T-helper 2 cell (primary cell): ENCODE measurements around the gene ARMS2.
A peak's percentile ranks its signal among the peaks of the same experiment; 100 is the strongest.

ENCODE experiments used
- DNase-seq, 5 experiments: peaks; one replicate each; pipeline versions ENCODE4 v3.0.0 to v3.0.0-alpha.2; 2012 to 2022
- total RNA-seq, 2 donors: gene quantifications; one replicate each; lab custom pipeline; 2026; lab: John Stamatoyannopoulos, UW

Gene ARMS2
- total RNA-seq = 0 reads per million in 2 donors

GRCh38 chr10:122454603-122455080 is at the start of gene ARMS2:
TSS of gene ARMS2 (plus strand) at chr10:122454653. CDS start at chr10:122454728, 75 bp downstream.
- no peak for DNase-seq

- DNase-seq = peak in 1 of 5 experiments; percentile 32
Measured at GRCh38 chr10:122407375-122408125, 46.9 kb upstream of the ARMS2 start.

GRCh38 chr10:122413327-122413726 is 41.1 kb upstream of the ARMS2 start:
- DNase-seq = no peak

GRCh38 chr10:122417667-122418066 is 36.8 kb upstream of the ARMS2 start:
- no peak for DNase-seq

GRCh38 chr10:122419016-122419415 is 35.4 kb upstream of the ARMS2 start:
- no peak for DNase-seq

- DNase-seq = no peak
Measured at GRCh38 chr10:122419876-122420623, 34.4 kb upstream of the ARMS2 start.

GRCh38 chr10:122420624-122421007 is 33.8 kb upstream of the ARMS2 start:
- DNase-seq = no peak

- DNase-seq = no peak
Measured at GRCh38 chr10:122421054-122421625, 33.3 kb upstream of the ARMS2 start.

- DNase-seq = no peak
Measured at GRCh38 chr10:122421742-122422141, 32.7 kb upstream of the ARMS2 start.

GRCh38 chr10:122422266-122422989 is 32.0 kb upstream of the ARMS2 start:
- DNase-seq = peak in 2 of 5 experiments; percentile 33 to 42

- DNase-seq = no peak
Measured at GRCh38 chr10:122424059-122424458, 30.4 kb upstream of the ARMS2 start.

GRCh38 chr10:122426829-122427228 is 27.6 kb upstream of the ARMS2 start:
- DNase-seq = no peak

GRCh38 chr10:122427280-122427679 is 27.2 kb upstream of the ARMS2 start:
- DNase-seq = no peak

GRCh38 chr10:122435212-122435827 is 19.1 kb upstream of the ARMS2 start:
- peak in 2 of 5 experiments; percentile 31 to 37 for DNase-seq

GRCh38 chr10:122441961-122442360 is 12.5 kb upstream of the ARMS2 start:
- no peak for DNase-seq

GRCh38 chr10:122445469-122445868 is 9.0 kb upstream of the ARMS2 start:
- DNase-seq = no peak

GRCh38 chr10:122445904-122446303 is 8.5 kb upstream of the ARMS2 start:
- DNase-seq = no peak

- no peak for DNase-seq
Measured at GRCh38 chr10:122446668-122447423, 7.6 kb upstream of the ARMS2 start.

GRCh38 chr10:122448600-122448999 is 5.9 kb upstream of the ARMS2 start:
- DNase-seq = no peak

- no peak for DNase-seq
Measured at GRCh38 chr10:122449153-122449552, 5.3 kb upstream of the ARMS2 start.

- DNase-seq = no peak
Measured at GRCh38 chr10:122450353-122450990, 4.0 kb upstream of the ARMS2 start.
